Fibroblast of the aortic adventitia (primary cell): ENCODE measurements around the gene TADA2B. TPM values are rescaled to one million over a fixed set of nuclear protein-coding genes. Genes with fewer than 3 reads are reported as not detected.
A peak's percentile ranks its signal among the peaks of the same experiment; 100 is the strongest.

ENCODE experiments used
- DNase-seq: peaks from one replicate; pipeline ENCODE4 v3.0.0-alpha.2; 2010; ENCODE audit warnings: low read depth
- H3K4me3 ChIP-seq: 2 replicates; pipeline ENCODE4 v1.5.1; 2011; ENCODE audit warnings: low read depth, mild to moderate bottlenecking, control low read depth, low read length, moderate library complexity
- CTCF ChIP-seq: IDR thresholded peaks from 2 replicates; pipeline ENCODE4 v1.5.1; 2011; ENCODE audit warnings: mild to moderate bottlenecking, low read length, control low read depth, inconsistent platforms; ENCODE audit not compliant: insufficient read depth
- total RNA-seq: library from RNA; depleted of rRNA; stranded (reverse); fragments of >200 nt; gene quantifications from 2 replicates; pipeline ENCODE4 v1.2.3, GENCODE V29; 2012; ENCODE audit warnings: low replicate concordance

TADA2B gene
- total RNA-seq, 1 donor, result 11.5 TPM

- DNase-seq, result no peak
- no peak for TF ChIP-seq CTCF
- H3K4me3 ChIP-seq, result no peak overlapping the region
These were observed 7.9 kb downstream of the TADA2B start for GRCh38 chr4:7051144-7051495.

GRCh38 chr4:7051905-7052304 is 8.7 kb downstream of the TADA2B start:
- no peak for DNase-seq
- H3K4me3 ChIP-seq, result no peak overlapping the region
- TF ChIP-seq CTCF, result no peak

GRCh38 chr4:7052313-7052712 is 9.1 kb downstream of the TADA2B start:
- no peak for TF ChIP-seq CTCF
- no peak overlapping the region for H3K4me3 ChIP-seq
- DNase-seq, result no peak

GRCh38 chr4:7052923-7053715 is 9.9 kb downstream of the TADA2B start:
- no peak for TF ChIP-seq CTCF
- peak; percentile 14 for DNase-seq
- no peak overlapping the region for H3K4me3 ChIP-seq

- DNase-seq, result no peak
- no peak overlapping the region for H3K4me3 ChIP-seq
- no peak for TF ChIP-seq CTCF
These were observed 11.1 kb downstream of the TADA2B start for GRCh38 chr4:7054106-7054880.

GRCh38 chr4:7055111-7055989 is 12.2 kb downstream of the TADA2B start:
- TF ChIP-seq CTCF, result no peak
- H3K4me3 ChIP-seq, result no peak overlapping the region
- no peak for DNase-seq
